GM12878 (cell line): ENCODE data around the gene PKP4. TPM values are rescaled to one million over a fixed set of nuclear protein-coding genes. Genes with fewer than 3 reads are reported as not detected.

ENCODE experiments used
- ATAC-seq: fragments of 200-7000 bp; cut with Tn5 transposase; 3 replicates; pipeline ENCODE4 v1.9.1; 2020; ENCODE audit warnings: mild to moderate bottlenecking, moderate library complexity
- BruUV-seq: library from RNA; stranded (reverse); fragments of 400-500 nt; replicated peaks from 2 replicates; lab custom pipeline; 2021; lab: Mats Ljungman, UMichigan
- CTCF ChIA-PET: fragments of 300-600 bp; sonication (Branson Sonifier 250); formaldehyde crosslinking; extraction: SDS; loops from one replicate; lab custom pipeline; 2021; ENCODE audit warnings: inconsistent platforms; lab: Yijun Ruan, JAX
- POLR2A ChIA-PET: fragments of 350-600 bp; formaldehyde crosslinking; extraction: SDS; loops from one replicate; lab custom pipeline; 2021; ENCODE audit warnings: inconsistent platforms; lab: Charles Lee
- RAD21 ChIA-PET: fragments of 300-600 bp; sonication (Branson Sonifier 250); formaldehyde crosslinking; loops from one replicate; lab custom pipeline; 2023; ENCODE audit warnings: antibody characterized with exemption; ENCODE audit not compliant: unreplicated experiment; lab: Charles Lee
- SMC1A ChIA-PET: fragments of 300-600 bp; sonication (Branson Sonifier 250); formaldehyde crosslinking; loops from one replicate; lab custom pipeline; 2023; ENCODE audit not compliant: unreplicated experiment, uncharacterized antibody; lab: Charles Lee
- DNase-seq: peaks from one replicate; pipeline ENCODE4 v3.0.0-alpha.2; 2011; ENCODE audit warnings: low read depth, low spot score
- FAIRE-seq: peaks from 3 replicates; lab custom pipeline; 2011; peaks lifted over from hg19 to GRCh38; lab: Jason Lieb, UNC
- H2AFZ ChIP-seq: 2 replicates; pipeline ENCODE4 v1.6.0; 2011; ENCODE audit warnings: low read depth, low read length, control low read depth; ENCODE audit not compliant: control insufficient read depth
- H3K27ac ChIP-seq: 2 replicates; pipeline ENCODE4 v1.5.1; 2011; ENCODE audit warnings: control low read depth; ENCODE audit not compliant: control insufficient read depth, insufficient read depth
- H3K27me3 ChIP-seq, 2 experiments: replicated peaks in 1 of 2; 2 replicates each; pipeline versions ENCODE4 v1.6.0 to v1.6.1; 2011; ENCODE audit warnings: low read length in 1 of 2; ENCODE audit not compliant: control insufficient read depth in 2 of 2, insufficient read depth in 2 of 2
- H3K36me3 ChIP-seq, 2 experiments: 2 replicates each; pipeline ENCODE4 v1.5.1; 2011; ENCODE audit warnings: low read length in 1 of 2; ENCODE audit not compliant: control insufficient read depth in 2 of 2, insufficient read depth in 2 of 2
- H3K4me1 ChIP-seq: 2 replicates; pipeline ENCODE4 v1.6.1; 2011; ENCODE audit warnings: mild to moderate bottlenecking, low read length, moderate library complexity, mixed read lengths; ENCODE audit not compliant: control insufficient read depth, insufficient read depth
- H3K4me2 ChIP-seq: 2 replicates; pipeline ENCODE4 v1.6.0; 2011; ENCODE audit warnings: control low read depth; ENCODE audit not compliant: control insufficient read depth, insufficient read depth
- H3K4me3 ChIP-seq: fragments of 200-600 bp; sonication (generic); 2 replicates; pipeline ENCODE4 v1.5.1; 2016
- H3K79me2 ChIP-seq: 2 replicates; pipeline ENCODE4 v1.6.0; 2011; ENCODE audit warnings: low read length; ENCODE audit not compliant: control insufficient read depth, insufficient read depth
- H3K9ac ChIP-seq: 2 replicates; pipeline ENCODE4 v1.8.0; 2011; ENCODE audit warnings: low read length, control low read depth, mixed read lengths; ENCODE audit not compliant: control insufficient read depth, insufficient read depth
- H3K9me3 ChIP-seq: replicated peaks from 3 replicates; pipeline ENCODE4 v1.5.1; 2011; ENCODE audit warnings: mild to moderate bottlenecking, low read length; ENCODE audit not compliant: control insufficient read depth, insufficient read depth
- H4K20me1 ChIP-seq: 2 replicates; pipeline ENCODE4 v1.6.0; 2011; ENCODE audit not compliant: control insufficient read depth, insufficient read depth
- BCL3 ChIP-seq: IDR thresholded peaks from 2 replicates; pipeline ENCODE4 v1.6.1; 2011; ENCODE audit warnings: borderline replicate concordance, low read depth, mild to moderate bottlenecking, moderate library complexity, low read length; ENCODE audit not compliant: insufficient read depth, poor library complexity, severe bottlenecking
- CBX3 ChIP-seq: fragments of 200-600 bp; sonication (generic); IDR thresholded peaks from 2 replicates; pipeline ENCODE4 v1.6.1; 2016; ENCODE audit warnings: low read depth, borderline replicate concordance
- CEBPB ChIP-seq, 2 experiments: fragments of 150-350 bp in 1 of 2; IDR thresholded peaks; 2 replicates each; pipeline ENCODE4 v1.6.1; 2012 to 2014; ENCODE audit warnings: low read depth in 2 of 2, low read length in 2 of 2, borderline replicate concordance in 1 of 2, inconsistent platforms in 1 of 2
- FOXM1 ChIP-seq: IDR thresholded peaks from 2 replicates; pipeline ENCODE4 v1.6.1; 2012; ENCODE audit warnings: low read depth, mild to moderate bottlenecking, inconsistent platforms, low read length, moderate library complexity
- GATAD2B ChIP-seq: fragments of 450-650 bp; conservative IDR thresholded peaks from 2 replicates; pipeline ENCODE4 v1.6.1; 2017; ENCODE audit warnings: low read depth, mild to moderate bottlenecking, moderate library complexity
- HDAC6 ChIP-seq: fragments of 200-600 bp; sonication (generic); IDR thresholded peaks from one replicate; pipeline ENCODE4 v1.8.0; 2017; ENCODE audit warnings: antibody characterized with exemption; ENCODE audit not compliant: unreplicated experiment
- JUNB ChIP-seq: IDR thresholded peaks from 2 replicates; pipeline ENCODE4 v1.6.1; 2016; ENCODE audit warnings: antibody characterized with exemption, mild to moderate bottlenecking
- NFYB ChIP-seq: IDR thresholded peaks from 2 replicates; pipeline ENCODE4 v1.6.1; 2011; ENCODE audit warnings: low read depth, mild to moderate bottlenecking, low read length, improper control_type of control experiment, moderate library complexity; ENCODE audit not compliant: insufficient read depth
- RAD21 ChIP-seq: IDR thresholded peaks from 2 replicates; pipeline ENCODE4 v1.6.1; 2011; ENCODE audit warnings: mild to moderate bottlenecking, low read depth, low read length, moderate library complexity; ENCODE audit not compliant: insufficient read depth
- RUNX3 ChIP-seq: IDR thresholded peaks from 2 replicates; pipeline ENCODE4 v1.6.1; 2012; ENCODE audit warnings: low read length, inconsistent platforms
- SMARCA5 ChIP-seq: fragments of 450-650 bp; IDR thresholded peaks from 2 replicates; pipeline ENCODE4 v1.6.1; 2017; ENCODE audit warnings: mild to moderate bottlenecking
- SPI1 ChIP-seq: IDR thresholded peaks from 2 replicates; pipeline ENCODE4 v1.6.1; 2011; ENCODE audit warnings: low read depth, mild to moderate bottlenecking, low read length, moderate library complexity, borderline replicate concordance; ENCODE audit not compliant: insufficient read depth
- ZNF24 ChIP-seq: fragments of 450-650 bp; IDR thresholded peaks from 2 replicates; pipeline ENCODE4 v1.6.1; 2017; ENCODE audit warnings: antibody characterized with exemption, mild to moderate bottlenecking
- ZNF274 ChIP-seq: IDR thresholded peaks from one replicate; pipeline ENCODE4 v1.8.0; 2011; ENCODE audit not compliant: insufficient read length, insufficient read depth
- WGBS: methylation state at CpG from one replicate; pipeline ENCODE4 v1.1.6; 2016; ENCODE audit warnings: low lambda C conversion rate; ENCODE audit not compliant: insufficient replicate concordance, insufficient coverage; ENCODE audit errors: missing lambda C conversion rate; 5-methylcytosine and 5-hydroxymethylcytosine counted together
- in situ Hi-C: fragments of 300-500 bp; cut with MboI; formaldehyde crosslinking; loops from 9 replicates; pipeline ENCODE4 v1.14.3; 2018; ENCODE audit warnings: mixed read lengths
- intact Hi-C: fragments of 100-400 bp; cut with micrococcal nuclease; formaldehyde crosslinking; loops from one replicate; pipeline ENCODE4 v1.14.2; 2022; ENCODE audit not compliant: unreplicated experiment
- polyA plus RNA-seq, 11 experiments: library from polyadenylated mRNA; depleted of rRNA in 4 of 11; unstranded in 6 of 11; stranded (reverse) in 5 of 11; fragments of >200 nt; fragmentation: Nextera tagmentation in 4 of 11; fragmentation: Illumina TruSeq in 1 of 11; extraction: Ambion mirVana in 4 of 11; extraction: Trizol in 1 of 11; gene quantifications; 1 replicate in 1 of 11; 2 replicates in 10 of 11; pipeline versions ENCODE4 v1.2.1 to v1.2.3, GENCODE V29; 2011 to 2016; ENCODE audit warnings: inconsistent platforms in 2 of 11, missing spikeins in 2 of 11, low read depth in 1 of 11
- total RNA-seq, 4 experiments: library from RNA; depleted of rRNA in 3 of 4; stranded (reverse); fragments of >200 nt in 3 of 4; fragmentation: Illumina TruSeq in 1 of 4; extraction: Trizol in 1 of 4; gene quantifications; 2 replicates each; pipeline versions ENCODE4 v1.2.1 to v1.2.3, GENCODE V29; 2013 to 2021
- TF ChIP-seq, protein P1 (sequence below): IDR thresholded peaks from 2 replicates; pipeline ENCODE4 v1.6.1; 2011; ENCODE audit warnings: low read depth, low read length, improper control_type of control experiment, borderline replicate concordance

PKP4 gene
- total and polyA plus RNA-seq, 10 of the 15 experiments (the other 5 are each of a cell fraction or from before 2014, with no cell fraction given) = 4.8 to 35.8 (median 17.7) TPM

- TF ChIP-seq SPI1 (no peak), ZNF274 (no peak), BCL3 (no peak)
- TF ChIP-seq, all 136 proteins: peak for 0
Measured at GRCh38 chr2:158556124-158556523, 99.4 kb downstream of the PKP4 start (continued).

DNA sequence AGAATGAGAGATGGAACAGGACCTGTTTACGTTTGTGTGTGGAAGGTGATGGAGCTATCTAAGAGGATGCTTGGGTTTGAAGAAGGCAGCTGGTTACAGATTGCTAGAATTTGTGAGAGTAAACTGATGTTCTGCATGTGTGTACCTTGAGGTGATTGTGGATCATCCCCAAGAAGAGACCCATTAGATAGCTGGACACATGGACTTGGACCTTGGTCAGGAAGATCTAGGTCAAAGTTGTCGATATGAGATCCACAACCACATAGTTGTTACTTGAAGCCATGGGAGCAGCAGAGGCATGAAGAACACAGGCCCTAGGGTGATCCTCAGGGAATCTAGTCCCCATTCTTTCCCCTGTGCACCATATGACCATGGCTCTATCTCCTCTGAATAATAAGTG, 101.0 kb downstream of the PKP4 start:
- no peak for ATAC-seq
- no peaks in the 10 kb centered on the region for H3K4me1 ChIP-seq
- no peaks in the 10 kb centered on the region for H4K20me1 ChIP-seq
- DNase-seq = no peak
- H3K79me2 ChIP-seq = no peaks in the 10 kb centered on the region
- in situ Hi-C loops = no loop called here
- SMC1A ChIA-PET = no interaction called here
- no peak for FAIRE-seq
- POLR2A ChIA-PET = no interaction called here
- H3K9ac ChIP-seq = no peak overlapping the region
- TF ChIP-seq CBX3 (no peak), FOXM1 (no peak), RAD21 (no peak), NFYB (no peak), ZNF24 (no peak), SMARCA5 (no peak), JUNB (no peak), RUNX3 (no peak), GATAD2B (no peak), CEBPB (IDR thresholded peaks at IDR 0.05; ENCODE audit: borderline replicate concordance in 1 of 2, low read depth in 2 of 2, low read length in 2 of 2) (no peak), HDAC6 (no peak)
- TF ChIP-seq, protein P1, sequence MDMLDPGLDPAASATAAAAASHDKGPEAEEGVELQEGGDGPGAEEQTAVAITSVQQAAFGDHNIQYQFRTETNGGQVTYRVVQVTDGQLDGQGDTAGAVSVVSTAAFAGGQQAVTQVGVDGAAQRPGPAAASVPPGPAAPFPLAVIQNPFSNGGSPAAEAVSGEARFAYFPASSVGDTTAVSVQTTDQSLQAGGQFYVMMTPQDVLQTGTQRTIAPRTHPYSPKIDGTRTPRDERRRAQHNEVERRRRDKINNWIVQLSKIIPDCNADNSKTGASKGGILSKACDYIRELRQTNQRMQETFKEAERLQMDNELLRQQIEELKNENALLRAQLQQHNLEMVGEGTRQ = no peak
- TF ChIP-seq, all 136 proteins: peak for 0
- WGBS = 100% methylated on average over 2 of the region's 2 CpGs
- no peaks in the 10 kb centered on the region for H3K36me3 ChIP-seq
- no peak overlapping the region for H3K4me3 ChIP-seq
- no peak overlapping the region for H2AFZ ChIP-seq
- no peaks in the 10 kb centered on the region for H3K9me3 ChIP-seq
- RAD21 ChIA-PET = no interaction called here
- CTCF ChIA-PET = no interaction called here
- intact Hi-C loops = no loop called here
- no peaks in the 10 kb centered on the region for H3K27me3 ChIP-seq
- BruUV-seq = no TSS peak
- no peak overlapping the region for H3K27ac ChIP-seq
- H3K4me2 ChIP-seq = no peak overlapping the region
